DND-41 (cell line): ENCODE measurements around the gene IGSF9B.

Experiments used
- EZH2 ChIP-seq: IDR thresholded peaks from 3 replicates; pipeline ENCODE4 v1.6.1; 2012; ENCODE audit warnings: borderline replicate concordance, low read depth, mild to moderate bottlenecking, moderate library complexity, low read length, inconsistent platforms; ENCODE audit not compliant: severe bottlenecking
- TF ChIP-seq, protein P1 (sequence below): IDR thresholded peaks from 2 replicates; pipeline ENCODE4 v1.5.1; 2012; ENCODE audit warnings: borderline replicate concordance, low read length, moderate library complexity, mild to moderate bottlenecking; ENCODE audit not compliant: poor library complexity, severe bottlenecking; ENCODE audit errors: extremely low read depth

DNA sequence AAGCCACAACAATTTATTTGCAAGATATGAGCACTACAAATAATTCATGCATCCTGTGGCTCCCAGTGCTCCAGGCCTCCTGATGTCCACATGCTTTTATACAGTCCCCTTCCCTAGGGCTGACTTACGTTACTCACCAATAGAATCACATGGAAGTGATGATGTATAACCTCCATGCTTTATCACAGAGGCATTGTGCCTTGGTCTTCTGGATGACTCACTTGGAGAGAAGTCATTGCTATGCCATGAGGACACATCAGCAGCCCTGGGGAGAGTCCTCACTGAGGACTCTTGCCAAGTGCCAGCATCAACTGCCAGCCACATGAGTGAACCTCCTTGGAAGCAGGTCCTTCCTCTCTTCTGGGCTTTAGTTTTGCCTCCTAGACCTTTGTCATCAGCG lies 22.0 kb upstream of the IGSF9B start:
- TF ChIP-seq, protein P1, sequence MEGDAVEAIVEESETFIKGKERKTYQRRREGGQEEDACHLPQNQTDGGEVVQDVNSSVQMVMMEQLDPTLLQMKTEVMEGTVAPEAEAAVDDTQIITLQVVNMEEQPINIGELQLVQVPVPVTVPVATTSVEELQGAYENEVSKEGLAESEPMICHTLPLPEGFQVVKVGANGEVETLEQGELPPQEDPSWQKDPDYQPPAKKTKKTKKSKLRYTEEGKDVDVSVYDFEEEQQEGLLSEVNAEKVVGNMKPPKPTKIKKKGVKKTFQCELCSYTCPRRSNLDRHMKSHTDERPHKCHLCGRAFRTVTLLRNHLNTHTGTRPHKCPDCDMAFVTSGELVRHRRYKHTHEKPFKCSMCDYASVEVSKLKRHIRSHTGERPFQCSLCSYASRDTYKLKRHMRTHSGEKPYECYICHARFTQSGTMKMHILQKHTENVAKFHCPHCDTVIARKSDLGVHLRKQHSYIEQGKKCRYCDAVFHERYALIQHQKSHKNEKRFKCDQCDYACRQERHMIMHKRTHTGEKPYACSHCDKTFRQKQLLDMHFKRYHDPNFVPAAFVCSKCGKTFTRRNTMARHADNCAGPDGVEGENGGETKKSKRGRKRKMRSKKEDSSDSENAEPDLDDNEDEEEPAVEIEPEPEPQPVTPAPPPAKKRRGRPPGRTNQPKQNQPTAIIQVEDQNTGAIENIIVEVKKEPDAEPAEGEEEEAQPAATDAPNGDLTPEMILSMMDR: no peak
- no peak for TF ChIP-seq EZH2
